Activated CD4-positive, alpha-beta T cell treated with anti-CD3 and anti-CD28 coated beads for 4 hours (primary cell): ENCODE measurements around the gene PEX5L.
"Not testable (repeated sequence)": the region's sequence is repeated elsewhere in the genome, so short reads cannot be mapped to it uniquely, and the experiment has no call there.

Source experiments
- DNase-seq, 2 donors: peaks; one replicate each; pipeline ENCODE4 v3.0.0-alpha.2; 2020

Gene PEX5L

GRCh38 chr3:180036671-180037455 is at the start of gene PEX5L:
Gene PEX5L, minus strand, starts transcription at chr3:180036937. Its CDS starts 338 bp downstream, at chr3:180036599.
- DNase-seq = no peak

GRCh38 chr3:180085122-180085710 is 48.5 kb upstream of the PEX5L start:
- no peak for DNase-seq

- DNase-seq = no peak
Observed at GRCh38 chr3:180082699-180083098, 46.0 kb upstream of the PEX5L start.

GRCh38 chr3:180078592-180078991 is 41.9 kb upstream of the PEX5L start:
- no peak for DNase-seq

GRCh38 chr3:180073561-180073960 is 36.8 kb upstream of the PEX5L start:
- DNase-seq = no peak

- DNase-seq = no peak
Observed at GRCh38 chr3:180072786-180073185, 36.0 kb upstream of the PEX5L start.

- no peak for DNase-seq
Observed at GRCh38 chr3:180070925-180071324, 34.2 kb upstream of the PEX5L start.

- DNase-seq = no peak
Observed at GRCh38 chr3:180068023-180068422, 31.3 kb upstream of the PEX5L start.

- no peak for DNase-seq
Observed at GRCh38 chr3:180066598-180066997, 29.9 kb upstream of the PEX5L start.

GRCh38 chr3:180063783-180064182 is 27.0 kb upstream of the PEX5L start:
- no peak for DNase-seq

GRCh38 chr3:180062771-180063170 is 26.0 kb upstream of the PEX5L start:
- DNase-seq = no peak

GRCh38 chr3:180059356-180059755 is 22.6 kb upstream of the PEX5L start:
- DNase-seq = no peak

- no peak for DNase-seq
Observed at GRCh38 chr3:180058238-180058637, 21.5 kb upstream of the PEX5L start.

- not testable (repeated sequence) for DNase-seq
Observed at GRCh38 chr3:180055656-180056055, 18.9 kb upstream of the PEX5L start.

- DNase-seq = no peak
Observed at GRCh38 chr3:180049391-180049790, 12.7 kb upstream of the PEX5L start.

- no peak for DNase-seq
Observed at GRCh38 chr3:180048840-180049239, 12.1 kb upstream of the PEX5L start.

GRCh38 chr3:180048103-180048502 is 11.4 kb upstream of the PEX5L start:
- DNase-seq = no peak

GRCh38 chr3:180040966-180041365 is 4.2 kb upstream of the PEX5L start:
- DNase-seq = no peak

- DNase-seq = no peak
Observed at GRCh38 chr3:180036092-180036670, 556 bp downstream of the PEX5L start.

- DNase-seq = no peak
Observed at GRCh38 chr3:180026997-180027396, 9.7 kb downstream of the PEX5L start.

GRCh38 chr3:180018543-180018942 is 18.2 kb downstream of the PEX5L start:
- DNase-seq = no peak

GRCh38 chr3:180017846-180018245 is 18.9 kb downstream of the PEX5L start:
- DNase-seq = no peak

GRCh38 chr3:180011927-180012326 is 24.8 kb downstream of the PEX5L start:
- no peak for DNase-seq

- not testable (repeated sequence) for DNase-seq
Observed at GRCh38 chr3:180008318-180008717, 28.4 kb downstream of the PEX5L start.
